HepG2 (cell line): ENCODE measurements around the gene TOP3B. TPM values are rescaled to one million over a fixed set of nuclear protein-coding genes. Genes with fewer than 3 reads are reported as not detected.

ENCODE experiments used
- BATF2 ChIP-seq: sonication (generic); formaldehyde crosslinking; IDR thresholded peaks from 2 replicates; pipeline ENCODE4 v1.8.0; 2022; ENCODE audit warnings: mild to moderate bottlenecking, missing genetic modification reagents, moderate library complexity
- CERS6 ChIP-seq: sonication (generic); formaldehyde crosslinking; IDR thresholded peaks from 2 replicates; pipeline ENCODE4 v1.5.0; 2020; ENCODE audit warnings: missing genetic modification reagents
- CREM ChIP-seq, 2 experiments: sonication (generic) in 1 of 2; formaldehyde crosslinking in 1 of 2; IDR thresholded peaks; 2 replicates each; pipeline versions ENCODE4 v1.4.0 to v1.6.1; 2016 to 2020; ENCODE audit warnings: antibody characterized with exemption in 1 of 2, mild to moderate bottlenecking in 1 of 2, missing genetic modification reagents in 1 of 2
- DMAP1 ChIP-seq: IDR thresholded peaks from 2 replicates; pipeline ENCODE4 v1.6.1; 2016
- FOXC1 ChIP-seq: sonication (generic); formaldehyde crosslinking; IDR thresholded peaks from 2 replicates; pipeline ENCODE4 v1.8.0; 2022; ENCODE audit warnings: mild to moderate bottlenecking, missing genetic modification reagents, borderline replicate concordance
- FUBP1 ChIP-seq: sonication (generic); formaldehyde crosslinking; IDR thresholded peaks from 2 replicates; pipeline ENCODE4 v1.5.1; 2020; ENCODE audit warnings: missing genetic modification reagents, mild to moderate bottlenecking, borderline replicate concordance
- HNRNPL ChIP-seq: fragments of 200-400 bp; formaldehyde crosslinking; IDR thresholded peaks from 2 replicates; pipeline ENCODE4 v1.6.1; 2017; ENCODE audit warnings: mild to moderate bottlenecking, low read depth, low read length
- IRF2 ChIP-seq: IDR thresholded peaks from 2 replicates; pipeline ENCODE4 v1.6.1; 2018; ENCODE audit warnings: missing genetic modification reagents, missing compliant biosample characterization
- KLF11 ChIP-seq: IDR thresholded peaks from 2 replicates; pipeline ENCODE4 v1.6.1; 2016; ENCODE audit warnings: missing compliant biosample characterization
- MAF1 ChIP-seq: sonication (generic); formaldehyde crosslinking; IDR thresholded peaks from 2 replicates; pipeline ENCODE4 v1.5.0; 2020; ENCODE audit warnings: missing genetic modification reagents, borderline replicate concordance
- MAFF ChIP-seq: IDR thresholded peaks from 2 replicates; pipeline ENCODE4 v1.6.1; 2011; ENCODE audit warnings: low read depth, low read length, improper control_type of control experiment
- PHF20 ChIP-seq: sonication (generic); formaldehyde crosslinking; IDR thresholded peaks from 2 replicates; pipeline ENCODE4 v1.5.0; 2020; ENCODE audit warnings: mild to moderate bottlenecking, missing genetic modification reagents
- SALL1 ChIP-seq: sonication (generic); formaldehyde crosslinking; IDR thresholded peaks from 2 replicates; pipeline ENCODE4 v1.8.0; 2022; ENCODE audit warnings: mild to moderate bottlenecking, missing genetic modification reagents
- TAF15 ChIP-seq: fragments of 200-400 bp; formaldehyde crosslinking; IDR thresholded peaks from one replicate; pipeline ENCODE4 v1.6.1; 2018; ENCODE audit warnings: mild to moderate bottlenecking, low read depth, low read length; ENCODE audit not compliant: poor library complexity, severe bottlenecking
- YY1 ChIP-seq: IDR thresholded peaks from 2 replicates; pipeline ENCODE4 v1.6.1; 2011; ENCODE audit warnings: low read length, low read depth, moderate library complexity, mild to moderate bottlenecking; ENCODE audit not compliant: insufficient read depth, insufficient replicate concordance
- ZFP90 ChIP-seq: sonication (generic); formaldehyde crosslinking; IDR thresholded peaks from 2 replicates; pipeline ENCODE4 v1.8.0; 2022; ENCODE audit warnings: missing genetic modification reagents, mild to moderate bottlenecking, inconsistent platforms, borderline replicate concordance
- ZNF280D ChIP-seq: sonication (generic); formaldehyde crosslinking; IDR thresholded peaks from 2 replicates; pipeline ENCODE4 v1.5.1; 2020; ENCODE audit warnings: mild to moderate bottlenecking, missing genetic modification reagents
- ZNF451 ChIP-seq: sonication (generic); formaldehyde crosslinking; IDR thresholded peaks from 2 replicates; pipeline ENCODE4 v1.5.0; 2020; ENCODE audit warnings: mild to moderate bottlenecking, missing genetic modification reagents
- ZNF691 ChIP-seq: sonication (generic); formaldehyde crosslinking; IDR thresholded peaks from 2 replicates; pipeline ENCODE4 v1.4.0; 2020; ENCODE audit warnings: missing genetic modification reagents, low read depth, mild to moderate bottlenecking, borderline replicate concordance
- ZNF768 ChIP-seq: sonication (generic); formaldehyde crosslinking; IDR thresholded peaks from 2 replicates; pipeline ENCODE4 v1.4.0; 2020; ENCODE audit warnings: missing genetic modification reagents
- ZNF816 ChIP-seq: sonication (generic); formaldehyde crosslinking; IDR thresholded peaks from 2 replicates; pipeline ENCODE4 v1.8.0; 2022; ENCODE audit warnings: missing genetic modification reagents, mild to moderate bottlenecking, borderline replicate concordance
- polyA plus RNA-seq, 8 experiments: library from polyadenylated mRNA; depleted of rRNA in 3 of 8; stranded (reverse) in 7 of 8; unstranded in 1 of 8; fragments of >200 nt; fragmentation: Illumina TruSeq in 4 of 8; extraction: Trizol in 4 of 8; gene quantifications; 2 replicates each; pipeline versions ENCODE4 v1.2.1 to v1.2.3, GENCODE V29; 2011 to 2016; ENCODE audit warnings: low read depth in 4 of 8, missing spikeins in 1 of 8, mixed read lengths in 1 of 8; ENCODE audit not compliant: insufficient read depth in 1 of 8
- total RNA-seq, 5 experiments: library from RNA; depleted of rRNA; stranded (reverse); fragments of >200 nt; fragmentation: Illumina TruSeq; extraction: Trizol; gene quantifications; 2 replicates each; pipeline ENCODE4 v1.2.3, GENCODE V29; 2016; ENCODE audit warnings: low read depth in 1 of 5

TOP3B gene
- total and polyA plus RNA-seq, 2 of the 13 experiments (the other 11 are each of a cell fraction or from before 2014, with no cell fraction given): 28.5 to 29.7 TPM

- peak; percentile 52; the same call in 1 of the 2 replicates for TF ChIP-seq ZFP90
- TF ChIP-seq HNRNPL: no peak
- peak; percentile 56; the same call in 1 of the 2 replicates for TF ChIP-seq PHF20 (CRISPR knock-in tag)
- no peak for TF ChIP-seq FUBP1 (CRISPR knock-in tag)
- no peak for TF ChIP-seq DMAP1 (CRISPR knock-in tag)
- peak; percentile 53 for TF ChIP-seq SALL1 (CRISPR knock-in tag)
- TF ChIP-seq KLF11 (CRISPR knock-in tag): no peak
- TF ChIP-seq YY1: peak; percentile 65
- peak; percentile 49 for TF ChIP-seq TAF15
- TF ChIP-seq MAF1: no peak
- no peak for TF ChIP-seq ZNF451
- peak; percentile 78; the same call in 1 of the 2 replicates for TF ChIP-seq ZNF280D (CRISPR knock-in tag)
- TF ChIP-seq FOXC1: 0 out of 2 replicates have a peak, but pooled peaks have one; percentile 63
- no peak for TF ChIP-seq MAFF
- no peak for TF ChIP-seq BATF2
- no peak for TF ChIP-seq CREM (IDR thresholded peaks at IDR 0.05)
- TF ChIP-seq CREM (CRISPR knock-in tag; IDR thresholded peaks at IDR 0.05): no peak
- no peak for TF ChIP-seq ZNF768
- TF ChIP-seq IRF2 (CRISPR knock-in tag): 0 out of 2 replicates have a peak, but pooled peaks have one; percentile 24
- TF ChIP-seq ZNF691 (CRISPR knock-in tag): peak; percentile 13; the same call in 1 of the 2 replicates
- TF ChIP-seq ZNF816 (CRISPR knock-in tag): no peak; the same call in 1 of the 2 replicates
- TF ChIP-seq CERS6 (CRISPR knock-in tag): no peak
These were observed 29.7 kb downstream of the TOP3B start, which contains the start of gene PPM1F (continued) for GRCh38 chr22:21952586-21953571.
